GM18909 (cell line): ENCODE results near the gene EPS8L2.
"Not testable (repeated sequence)": the region's sequence is repeated elsewhere in the genome, so short reads cannot be mapped to it uniquely, and the experiment has no call there.

ENCODE experiments used
- ATAC-seq: cut with Tn5 transposase; IDR thresholded peaks from one replicate; pipeline ENCODE4 v1.9.1; 2021; ENCODE audit warnings: mild to moderate bottlenecking; ENCODE audit not compliant: unreplicated experiment, poor library complexity

Gene EPS8L2

DNA sequence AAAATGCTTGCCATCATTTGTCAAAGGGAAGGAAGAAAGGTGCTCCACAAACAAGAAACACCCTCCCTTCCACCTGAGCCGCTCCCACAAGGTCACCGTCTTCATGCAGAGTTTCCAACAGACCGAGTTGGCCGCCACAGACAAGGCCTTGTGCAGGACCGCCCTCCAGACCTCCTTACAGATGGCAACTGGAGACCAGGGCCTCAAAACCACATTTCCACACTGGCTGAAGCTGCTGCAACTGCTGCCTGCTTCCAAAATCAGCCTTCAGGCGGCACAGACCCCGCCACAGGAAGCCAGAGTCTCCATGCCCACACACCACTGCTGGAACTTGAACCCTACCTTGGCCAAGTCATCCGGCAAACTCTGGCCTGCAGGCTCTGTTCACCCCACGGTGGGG is 17.4 kb upstream of the EPS8L2 start:
- no peak for ATAC-seq

- no peak for ATAC-seq
These were observed 16.4 kb upstream of the EPS8L2 start for GRCh38 chr11:689625-690024.

- not testable (repeated sequence) for ATAC-seq
These were observed 15.8 kb upstream of the EPS8L2 start for GRCh38 chr11:690244-690643.

- no peak for ATAC-seq
These were observed 15.0 kb upstream of the EPS8L2 start for GRCh38 chr11:690738-691633.

DNA sequence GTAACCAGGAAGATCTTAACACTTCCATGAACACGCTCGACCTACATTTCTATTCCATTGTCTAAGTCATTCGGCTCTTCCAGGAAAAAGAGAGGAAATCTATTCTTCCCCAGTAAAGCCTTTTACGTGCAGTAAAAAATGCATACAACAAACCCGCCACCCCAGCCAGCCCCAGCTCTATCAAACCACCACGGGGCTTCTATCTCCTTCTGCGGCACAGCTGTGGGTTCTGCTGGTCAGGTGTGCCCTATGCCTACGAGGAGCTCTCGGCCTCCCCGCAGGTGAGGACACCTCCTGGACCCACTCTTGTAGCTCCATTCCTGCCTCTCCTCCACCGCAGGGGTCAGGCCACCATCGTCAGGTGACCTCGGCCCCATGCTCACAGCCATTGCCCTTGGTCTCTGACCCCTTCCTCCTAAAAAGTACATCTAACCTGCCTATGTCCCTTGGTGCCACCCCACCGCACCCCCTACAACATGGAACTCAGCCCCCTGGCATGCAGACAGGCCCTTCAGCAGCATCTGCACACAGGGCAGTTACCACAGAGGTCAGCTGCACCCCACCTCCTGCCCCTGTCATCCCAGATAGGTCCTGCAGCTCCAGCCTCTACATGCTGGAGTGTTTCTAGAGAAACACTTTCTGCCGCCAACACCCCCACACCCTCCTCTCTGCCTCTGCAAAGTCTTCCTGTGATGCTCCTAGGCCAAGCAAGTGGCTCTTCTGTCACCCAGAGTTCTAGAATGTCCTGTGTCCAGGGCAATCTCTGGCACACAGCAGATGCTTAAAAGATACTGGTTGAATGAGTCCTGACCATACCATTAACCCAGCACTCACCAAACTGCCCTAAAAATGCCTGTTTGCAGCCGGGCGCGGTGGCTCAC is 14.1 kb upstream of the EPS8L2 start:
- ATAC-seq, result no peak

- ATAC-seq, result no peak
These were observed 13.1 kb upstream of the EPS8L2 start for GRCh38 chr11:692824-693414.

DNA sequence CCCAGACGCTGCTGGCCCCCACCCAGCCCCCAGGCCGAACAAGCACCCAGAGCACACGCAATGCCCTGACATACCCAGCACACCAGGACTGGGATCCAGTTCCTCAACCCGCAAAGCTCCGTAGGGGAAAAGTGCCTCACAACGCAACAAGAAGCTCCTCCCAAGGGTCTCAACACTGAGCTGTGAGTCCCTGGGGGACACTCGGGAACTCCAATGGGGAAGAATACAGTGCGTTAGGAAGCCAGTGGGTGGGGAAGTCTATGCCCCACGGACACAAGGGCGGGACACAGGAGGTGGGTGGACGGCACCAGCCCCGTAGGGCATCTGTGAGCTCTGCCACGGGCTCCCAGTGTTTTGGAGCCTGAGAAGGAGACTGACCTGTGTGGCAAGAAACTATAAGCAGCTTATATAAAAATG is 12.6 kb upstream of the EPS8L2 start:
- ATAC-seq, result no peak

GRCh38 chr11:693887-694562 is 12.0 kb upstream of the EPS8L2 start:
- ATAC-seq, result no peak

GRCh38 chr11:694563-695287 is 11.3 kb upstream of the EPS8L2 start, which contains the start of gene DEAF1:
Gene DEAF1 (minus strand): TSS chr11:695222. CDS start chr11:695047, 175 bp downstream.
- peak; percentile 80 for ATAC-seq

DNA sequence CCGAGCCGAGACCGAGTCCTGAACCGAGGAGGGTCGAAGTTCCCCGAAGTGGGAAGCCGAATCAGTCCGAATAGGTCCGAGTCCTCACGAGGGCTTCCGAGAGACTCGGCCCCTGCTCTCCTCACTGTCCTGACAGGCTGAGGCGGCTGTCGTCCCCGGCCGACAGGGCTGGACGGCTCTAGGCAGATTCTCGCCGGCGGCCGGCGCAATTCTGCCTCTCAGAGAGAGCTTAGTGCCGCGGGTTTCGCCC is 10.8 kb upstream of the EPS8L2 start:
- no peak for ATAC-seq

DNA sequence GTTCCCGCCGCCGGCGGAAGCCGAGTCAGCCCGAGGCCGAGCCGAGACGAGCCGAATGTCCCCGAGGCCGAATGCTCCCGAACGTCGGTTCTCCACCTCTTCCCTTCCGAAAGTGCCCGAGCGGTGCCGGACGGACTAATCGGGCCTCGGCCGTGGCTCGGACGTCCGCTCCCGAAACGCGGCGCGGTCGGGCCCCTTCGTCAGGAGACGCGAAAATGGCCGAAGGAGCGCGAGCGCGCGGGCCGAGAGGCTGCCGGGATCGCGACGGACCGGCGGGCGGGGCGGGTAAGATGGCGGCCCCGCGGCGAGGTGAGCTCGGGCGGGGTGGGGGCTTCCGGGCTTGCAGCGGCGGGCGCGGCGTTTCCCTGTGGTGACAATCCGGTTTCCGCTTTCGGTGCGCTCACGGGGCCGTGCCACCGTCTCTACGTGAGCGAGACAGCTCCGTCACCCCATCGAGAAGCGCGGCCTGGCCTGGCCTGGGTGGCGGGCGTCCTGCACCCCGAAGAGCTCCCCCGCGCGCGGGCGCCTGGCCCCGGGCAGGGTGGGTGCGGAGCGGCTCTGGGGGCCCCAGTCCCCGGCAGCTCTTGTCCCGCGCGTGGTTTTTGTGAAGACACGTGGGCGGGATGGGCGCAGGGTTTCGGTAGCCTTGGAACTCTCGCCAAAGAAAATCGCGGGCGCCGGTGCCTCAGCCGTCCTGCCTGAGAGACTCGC is 10.3 kb upstream of the EPS8L2 start, which contains the start of gene TMEM80:
TSS of gene TMEM80 (plus strand) at position 279 of the 711 bp plus-strand sequence. CDS start at position 291, 12 bp downstream.
- ATAC-seq, result peak; percentile 73

- no peak for ATAC-seq
These were observed 9.0 kb upstream of the EPS8L2 start for GRCh38 chr11:696955-697491.

DNA sequence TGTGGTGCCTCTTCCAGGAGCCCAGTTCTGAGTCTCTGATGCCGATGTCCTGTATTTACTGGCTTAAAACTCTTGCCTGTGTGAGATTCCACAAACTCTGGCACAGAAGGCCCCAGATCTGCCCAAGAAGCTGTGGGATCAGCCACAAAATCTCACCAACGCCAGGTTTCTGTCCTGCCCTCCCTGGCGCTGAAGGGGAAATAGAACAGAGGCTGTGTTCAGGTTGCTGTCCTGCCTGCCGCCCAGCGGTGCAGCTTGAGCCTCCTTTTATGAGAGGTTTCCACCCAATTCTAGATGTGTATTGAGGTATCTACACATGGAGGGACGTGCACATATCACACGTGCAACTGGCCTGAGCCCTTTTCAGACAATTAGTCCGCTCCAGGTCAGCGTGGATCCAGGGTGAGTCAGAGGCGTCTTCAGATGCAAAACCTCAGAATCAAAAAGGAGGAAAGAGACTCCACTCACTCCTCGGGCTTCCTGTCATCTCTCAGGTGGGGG is 8.2 kb upstream of the EPS8L2 start:
- no peak for ATAC-seq

- no peak for ATAC-seq
These were observed 7.4 kb upstream of the EPS8L2 start for GRCh38 chr11:698493-699115.

- ATAC-seq, result no peak
These were observed 6.9 kb upstream of the EPS8L2 start for GRCh38 chr11:699116-699508.

GRCh38 chr11:699753-700152 is 6.3 kb upstream of the EPS8L2 start:
- no peak for ATAC-seq

DNA sequence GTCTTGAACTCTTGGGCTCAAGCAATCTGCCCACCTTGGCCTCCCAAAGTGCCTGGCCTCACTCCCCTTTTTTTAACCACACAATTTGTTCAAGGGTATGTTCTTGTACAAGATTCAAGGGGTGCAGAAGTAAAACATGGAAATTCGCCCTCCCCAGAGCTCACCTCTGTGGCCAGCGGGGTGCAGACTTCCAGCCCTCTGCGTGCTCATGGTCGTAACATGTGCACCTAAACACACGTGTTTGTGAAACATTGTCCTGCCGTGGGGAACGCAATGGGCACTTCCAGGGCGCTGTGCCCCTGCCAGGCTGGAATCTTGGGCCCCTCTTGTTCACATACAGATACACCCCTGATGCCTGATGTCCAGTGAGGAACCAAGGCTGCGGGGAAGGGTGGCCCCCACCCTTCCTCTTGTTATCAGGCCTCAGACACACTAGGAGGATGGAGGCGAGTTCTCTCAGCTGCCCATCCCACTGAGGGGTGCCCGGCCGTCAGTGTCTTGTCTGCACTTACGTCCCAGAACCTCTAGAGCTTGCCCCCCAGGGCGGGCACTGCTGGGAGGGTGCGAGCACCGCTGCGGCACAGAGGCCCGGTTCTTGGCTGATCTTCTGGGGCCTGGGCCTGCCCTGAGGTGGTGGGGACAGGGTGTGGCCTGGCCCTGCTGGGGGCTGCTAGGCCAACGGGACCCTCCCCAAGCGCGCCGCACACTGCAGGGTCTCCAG is 4.1 kb upstream of the EPS8L2 start:
- ATAC-seq, result no peak
